Measurements from ENCODE around the gene SELENOP. TPM values are rescaled to one million over a fixed set of nuclear protein-coding genes. Genes with fewer than 3 reads are reported as not detected.

Gene SELENOP
- total and polyA plus RNA-seq, 2 of the 8 experiments (the other 6 are each of a cell fraction or from before 2014, with no cell fraction given) = 5.5 to 19.4 TPM

DNA sequence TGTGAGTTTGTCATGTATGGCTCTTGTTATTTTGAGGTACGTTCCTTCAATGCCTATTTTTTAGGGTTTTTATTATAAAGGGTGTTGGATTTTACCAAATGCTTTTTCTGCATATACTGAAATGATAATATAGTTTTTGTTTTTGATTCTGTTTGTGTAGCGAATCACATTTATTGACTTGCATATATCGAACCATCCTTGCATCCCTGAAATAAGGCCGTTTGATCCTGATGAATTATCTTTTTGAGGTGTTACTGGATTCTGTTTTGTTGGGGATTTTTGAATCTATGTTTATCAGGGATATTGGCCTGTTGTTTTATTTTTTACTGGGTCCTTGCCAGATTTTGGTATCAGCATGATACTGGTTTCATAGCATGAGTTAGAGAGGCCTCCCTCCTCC, 25.9 kb downstream of the SELENOP start (continued):
- TF ChIP-seq, protein P1, sequence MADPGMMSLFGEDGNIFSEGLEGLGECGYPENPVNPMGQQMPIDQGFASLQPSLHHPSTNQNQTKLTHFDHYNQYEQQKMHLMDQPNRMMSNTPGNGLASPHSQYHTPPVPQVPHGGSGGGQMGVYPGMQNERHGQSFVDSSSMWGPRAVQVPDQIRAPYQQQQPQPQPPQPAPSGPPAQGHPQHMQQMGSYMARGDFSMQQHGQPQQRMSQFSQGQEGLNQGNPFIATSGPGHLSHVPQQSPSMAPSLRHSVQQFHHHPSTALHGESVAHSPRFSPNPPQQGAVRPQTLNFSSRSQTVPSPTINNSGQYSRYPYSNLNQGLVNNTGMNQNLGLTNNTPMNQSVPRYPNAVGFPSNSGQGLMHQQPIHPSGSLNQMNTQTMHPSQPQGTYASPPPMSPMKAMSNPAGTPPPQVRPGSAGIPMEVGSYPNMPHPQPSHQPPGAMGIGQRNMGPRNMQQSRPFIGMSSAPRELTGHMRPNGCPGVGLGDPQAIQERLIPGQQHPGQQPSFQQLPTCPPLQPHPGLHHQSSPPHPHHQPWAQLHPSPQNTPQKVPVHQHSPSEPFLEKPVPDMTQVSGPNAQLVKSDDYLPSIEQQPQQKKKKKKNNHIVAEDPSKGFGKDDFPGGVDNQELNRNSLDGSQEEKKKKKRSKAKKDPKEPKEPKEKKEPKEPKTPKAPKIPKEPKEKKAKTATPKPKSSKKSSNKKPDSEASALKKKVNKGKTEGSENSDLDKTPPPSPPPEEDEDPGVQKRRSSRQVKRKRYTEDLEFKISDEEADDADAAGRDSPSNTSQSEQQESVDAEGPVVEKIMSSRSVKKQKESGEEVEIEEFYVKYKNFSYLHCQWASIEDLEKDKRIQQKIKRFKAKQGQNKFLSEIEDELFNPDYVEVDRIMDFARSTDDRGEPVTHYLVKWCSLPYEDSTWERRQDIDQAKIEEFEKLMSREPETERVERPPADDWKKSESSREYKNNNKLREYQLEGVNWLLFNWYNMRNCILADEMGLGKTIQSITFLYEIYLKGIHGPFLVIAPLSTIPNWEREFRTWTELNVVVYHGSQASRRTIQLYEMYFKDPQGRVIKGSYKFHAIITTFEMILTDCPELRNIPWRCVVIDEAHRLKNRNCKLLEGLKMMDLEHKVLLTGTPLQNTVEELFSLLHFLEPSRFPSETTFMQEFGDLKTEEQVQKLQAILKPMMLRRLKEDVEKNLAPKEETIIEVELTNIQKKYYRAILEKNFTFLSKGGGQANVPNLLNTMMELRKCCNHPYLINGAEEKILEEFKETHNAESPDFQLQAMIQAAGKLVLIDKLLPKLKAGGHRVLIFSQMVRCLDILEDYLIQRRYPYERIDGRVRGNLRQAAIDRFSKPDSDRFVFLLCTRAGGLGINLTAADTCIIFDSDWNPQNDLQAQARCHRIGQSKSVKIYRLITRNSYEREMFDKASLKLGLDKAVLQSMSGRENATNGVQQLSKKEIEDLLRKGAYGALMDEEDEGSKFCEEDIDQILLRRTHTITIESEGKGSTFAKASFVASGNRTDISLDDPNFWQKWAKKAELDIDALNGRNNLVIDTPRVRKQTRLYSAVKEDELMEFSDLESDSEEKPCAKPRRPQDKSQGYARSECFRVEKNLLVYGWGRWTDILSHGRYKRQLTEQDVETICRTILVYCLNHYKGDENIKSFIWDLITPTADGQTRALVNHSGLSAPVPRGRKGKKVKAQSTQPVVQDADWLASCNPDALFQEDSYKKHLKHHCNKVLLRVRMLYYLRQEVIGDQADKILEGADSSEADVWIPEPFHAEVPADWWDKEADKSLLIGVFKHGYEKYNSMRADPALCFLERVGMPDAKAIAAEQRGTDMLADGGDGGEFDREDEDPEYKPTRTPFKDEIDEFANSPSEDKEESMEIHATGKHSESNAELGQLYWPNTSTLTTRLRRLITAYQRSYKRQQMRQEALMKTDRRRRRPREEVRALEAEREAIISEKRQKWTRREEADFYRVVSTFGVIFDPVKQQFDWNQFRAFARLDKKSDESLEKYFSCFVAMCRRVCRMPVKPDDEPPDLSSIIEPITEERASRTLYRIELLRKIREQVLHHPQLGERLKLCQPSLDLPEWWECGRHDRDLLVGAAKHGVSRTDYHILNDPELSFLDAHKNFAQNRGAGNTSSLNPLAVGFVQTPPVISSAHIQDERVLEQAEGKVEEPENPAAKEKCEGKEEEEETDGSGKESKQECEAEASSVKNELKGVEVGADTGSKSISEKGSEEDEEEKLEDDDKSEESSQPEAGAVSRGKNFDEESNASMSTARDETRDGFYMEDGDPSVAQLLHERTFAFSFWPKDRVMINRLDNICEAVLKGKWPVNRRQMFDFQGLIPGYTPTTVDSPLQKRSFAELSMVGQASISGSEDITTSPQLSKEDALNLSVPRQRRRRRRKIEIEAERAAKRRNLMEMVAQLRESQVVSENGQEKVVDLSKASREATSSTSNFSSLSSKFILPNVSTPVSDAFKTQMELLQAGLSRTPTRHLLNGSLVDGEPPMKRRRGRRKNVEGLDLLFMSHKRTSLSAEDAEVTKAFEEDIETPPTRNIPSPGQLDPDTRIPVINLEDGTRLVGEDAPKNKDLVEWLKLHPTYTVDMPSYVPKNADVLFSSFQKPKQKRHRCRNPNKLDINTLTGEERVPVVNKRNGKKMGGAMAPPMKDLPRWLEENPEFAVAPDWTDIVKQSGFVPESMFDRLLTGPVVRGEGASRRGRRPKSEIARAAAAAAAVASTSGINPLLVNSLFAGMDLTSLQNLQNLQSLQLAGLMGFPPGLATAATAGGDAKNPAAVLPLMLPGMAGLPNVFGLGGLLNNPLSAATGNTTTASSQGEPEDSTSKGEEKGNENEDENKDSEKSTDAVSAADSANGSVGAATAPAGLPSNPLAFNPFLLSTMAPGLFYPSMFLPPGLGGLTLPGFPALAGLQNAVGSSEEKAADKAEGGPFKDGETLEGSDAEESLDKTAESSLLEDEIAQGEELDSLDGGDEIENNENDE (IDR thresholded peaks at IDR 0.05; ENCODE audit: insufficient replicate concordance, low read length) = no peak
- TF ChIP-seq PHF8 (conservative IDR thresholded peaks at IDR 0.05; ENCODE audit: low read depth, low read length) (no peak), FOSL1 (IDR thresholded peaks at IDR 0.05; ENCODE audit: insufficient read depth, low read depth, low read length) (no peak), GABPA (IDR thresholded peaks at IDR 0.05; ENCODE audit: borderline replicate concordance, insufficient read depth, low read length) (no peak), POU5F1 (IDR thresholded peaks at IDR 0.05; ENCODE audit: low read depth, low read length) (no peak), GTF2F1 (IDR thresholded peaks at IDR 0.05; ENCODE audit: borderline replicate concordance, low read depth, low read length) (no peak)
- TF ChIP-seq, protein P2, sequence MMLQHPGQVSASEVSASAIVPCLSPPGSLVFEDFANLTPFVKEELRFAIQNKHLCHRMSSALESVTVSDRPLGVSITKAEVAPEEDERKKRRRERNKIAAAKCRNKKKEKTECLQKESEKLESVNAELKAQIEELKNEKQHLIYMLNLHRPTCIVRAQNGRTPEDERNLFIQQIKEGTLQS (IDR thresholded peaks at IDR 0.05; ENCODE audit: insufficient read depth, low read depth, low read length) = no peak
- TF ChIP-seq, protein P3, sequence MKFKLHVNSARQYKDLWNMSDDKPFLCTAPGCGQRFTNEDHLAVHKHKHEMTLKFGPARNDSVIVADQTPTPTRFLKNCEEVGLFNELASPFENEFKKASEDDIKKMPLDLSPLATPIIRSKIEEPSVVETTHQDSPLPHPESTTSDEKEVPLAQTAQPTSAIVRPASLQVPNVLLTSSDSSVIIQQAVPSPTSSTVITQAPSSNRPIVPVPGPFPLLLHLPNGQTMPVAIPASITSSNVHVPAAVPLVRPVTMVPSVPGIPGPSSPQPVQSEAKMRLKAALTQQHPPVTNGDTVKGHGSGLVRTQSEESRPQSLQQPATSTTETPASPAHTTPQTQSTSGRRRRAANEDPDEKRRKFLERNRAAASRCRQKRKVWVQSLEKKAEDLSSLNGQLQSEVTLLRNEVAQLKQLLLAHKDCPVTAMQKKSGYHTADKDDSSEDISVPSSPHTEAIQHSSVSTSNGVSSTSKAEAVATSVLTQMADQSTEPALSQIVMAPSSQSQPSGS (IDR thresholded peaks at IDR 0.05; ENCODE audit: low read length) = no peak
